GM21447 (cell line): ENCODE results near the gene PTPRCAP.
"Not testable (repeated sequence)": the region's sequence is repeated elsewhere in the genome, so short reads cannot be mapped to it uniquely, and the experiment has no call there.

Experiments
- ATAC-seq: cut with Tn5 transposase; IDR thresholded peaks from one replicate; pipeline ENCODE4 v1.9.1; 2021; ENCODE audit not compliant: unreplicated experiment

Gene PTPRCAP

DNA sequence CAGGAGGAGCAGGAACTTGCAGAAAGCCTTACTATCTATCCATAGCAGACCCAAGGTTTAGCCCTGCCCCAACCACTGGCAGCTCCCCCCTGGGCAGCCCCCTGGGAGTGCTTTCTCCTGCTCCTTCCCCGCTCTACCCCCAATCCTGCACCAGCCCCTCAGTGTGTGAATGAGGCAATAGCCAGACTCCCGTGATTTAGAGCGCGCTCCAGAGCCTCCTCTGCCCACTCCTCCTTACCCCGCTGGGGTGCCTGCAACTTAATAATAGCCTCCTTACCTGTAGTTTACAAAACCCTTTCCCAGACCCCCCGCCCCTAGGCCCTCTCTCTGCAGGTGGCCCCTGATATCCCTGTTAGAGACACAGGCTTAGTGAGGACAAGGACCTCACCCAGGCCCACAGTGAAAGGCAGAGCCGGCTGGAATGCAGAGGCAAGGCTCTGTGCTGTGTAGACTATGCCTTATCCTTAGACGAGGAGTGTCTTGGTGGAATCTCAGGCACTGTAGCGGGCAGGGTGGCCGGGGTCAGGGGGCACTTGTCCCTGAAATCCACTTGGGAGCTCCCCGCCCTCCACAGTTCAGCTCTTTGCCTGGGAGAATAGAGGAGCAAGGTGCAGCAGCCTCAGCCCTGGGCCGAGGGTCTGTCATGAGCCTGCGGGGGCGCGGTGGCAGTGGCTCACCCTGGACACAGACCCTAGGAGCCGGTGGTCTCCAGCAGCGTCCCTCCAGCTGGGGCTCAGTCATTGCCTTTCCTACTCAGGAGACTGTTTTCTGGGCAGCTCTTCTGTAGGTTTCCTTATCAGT lies 26.3 kb downstream of the PTPRCAP start:
- ATAC-seq = no peak

DNA sequence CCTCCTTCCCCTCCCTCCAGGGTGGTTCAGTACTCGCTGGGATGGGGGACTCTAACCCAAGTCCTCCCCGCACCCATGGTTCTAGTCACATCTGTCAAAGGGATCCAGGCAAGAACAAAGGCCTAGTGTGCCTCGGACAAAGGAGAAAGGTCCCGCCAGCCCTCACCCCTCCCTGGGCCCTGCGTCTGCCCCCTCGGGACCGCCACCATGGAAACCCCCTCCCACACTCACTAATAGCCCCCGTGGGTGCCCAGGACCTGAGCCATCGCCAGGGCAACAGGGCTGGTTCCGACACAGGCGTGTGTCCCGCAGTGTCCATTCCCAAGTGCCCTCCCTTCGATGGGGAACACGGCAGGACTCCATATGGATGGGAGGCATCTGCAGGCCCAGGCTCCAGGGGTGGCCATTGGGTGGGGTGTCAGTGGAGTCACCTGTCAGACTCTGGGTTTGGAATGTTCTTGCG lies 27.1 kb downstream of the PTPRCAP start:
- no peak for ATAC-seq

DNA sequence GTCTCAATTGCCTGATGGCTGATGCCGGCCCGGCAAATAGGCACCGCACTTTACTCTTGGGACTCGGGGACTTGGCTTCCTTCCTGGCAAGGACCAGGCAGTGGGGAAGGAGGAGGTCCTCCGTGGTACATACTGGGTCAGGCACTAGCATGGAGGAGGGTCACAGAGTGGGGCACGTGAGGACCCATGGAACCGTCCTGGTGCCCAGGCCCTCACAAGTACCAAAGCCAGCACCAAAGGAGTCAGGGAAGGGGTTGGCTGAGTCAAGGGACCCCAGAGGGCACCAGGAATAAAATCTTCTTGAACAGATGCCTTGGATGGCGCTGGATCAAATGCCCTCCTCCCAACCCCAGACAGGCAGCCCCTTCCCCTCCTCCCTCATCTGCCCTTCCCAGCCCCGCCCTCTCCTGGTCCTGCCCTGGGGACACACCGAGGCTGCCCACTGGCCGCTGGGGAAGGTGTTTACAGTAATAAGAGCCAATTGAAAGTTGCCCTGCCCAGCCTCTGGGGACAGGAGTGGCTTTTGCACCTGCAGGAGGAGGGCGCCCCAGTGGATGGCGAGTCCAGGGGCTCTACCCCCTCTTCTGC lies 27.6 kb downstream of the PTPRCAP start:
- ATAC-seq = no peak

DNA sequence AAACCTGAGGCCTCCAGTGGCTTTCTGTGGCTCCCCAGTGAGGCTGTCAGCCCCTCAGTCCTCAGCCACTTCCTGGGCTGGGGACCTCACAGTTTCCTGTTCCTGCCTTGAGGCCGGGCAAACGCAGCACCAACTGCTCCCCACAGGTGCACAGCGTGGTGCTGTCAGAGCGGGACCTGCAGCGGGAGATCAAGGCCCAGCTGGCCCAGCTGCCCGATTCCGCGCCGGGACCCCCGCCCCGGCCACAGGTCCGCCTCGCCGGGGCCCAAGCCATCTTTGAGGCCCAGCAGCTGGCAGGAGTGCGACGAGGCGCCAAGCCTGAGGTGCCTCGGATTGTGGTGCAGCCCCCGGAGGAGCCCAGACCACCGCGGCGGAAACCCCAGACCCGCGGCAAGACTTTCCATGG lies 28.2 kb downstream of the PTPRCAP start:
- no peak for ATAC-seq

DNA sequence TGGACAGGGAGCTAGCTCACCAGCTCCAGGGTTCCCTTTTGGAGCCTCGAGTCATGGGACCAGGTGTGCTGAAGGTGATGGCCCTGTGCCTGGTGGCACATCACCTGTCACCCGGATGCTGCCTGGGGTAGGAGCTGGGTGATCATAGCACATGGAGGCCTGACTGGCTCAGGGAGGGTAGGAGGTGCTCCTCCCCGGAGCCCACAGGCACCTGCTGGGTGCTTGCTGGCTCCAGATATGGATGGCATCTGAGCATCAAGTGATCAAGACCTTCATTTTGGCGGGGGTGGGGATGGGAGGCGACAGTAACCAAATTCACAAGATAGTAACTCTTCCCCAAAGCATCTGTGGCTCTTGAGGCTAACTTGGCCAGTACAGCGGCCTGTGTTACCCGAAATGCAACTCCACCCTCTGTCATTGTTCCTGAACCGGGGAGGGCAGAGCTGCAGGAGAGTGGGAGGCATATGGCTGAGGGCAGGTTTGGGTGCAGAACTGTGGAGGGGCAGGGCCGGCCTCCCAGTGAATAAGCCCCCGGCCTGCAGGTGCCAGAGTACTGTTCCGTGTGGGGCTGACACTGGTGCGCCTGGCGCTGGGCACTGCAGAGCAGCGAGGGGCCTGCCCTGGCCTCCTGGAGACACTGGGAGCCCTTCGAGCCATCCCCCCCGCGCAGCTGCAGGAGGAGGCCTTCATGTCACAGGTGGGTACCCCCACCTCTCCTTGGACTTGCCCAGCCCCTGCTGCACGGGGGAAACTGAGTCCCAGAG lies 28.9 kb downstream of the PTPRCAP start:
- no peak for ATAC-seq

DNA sequence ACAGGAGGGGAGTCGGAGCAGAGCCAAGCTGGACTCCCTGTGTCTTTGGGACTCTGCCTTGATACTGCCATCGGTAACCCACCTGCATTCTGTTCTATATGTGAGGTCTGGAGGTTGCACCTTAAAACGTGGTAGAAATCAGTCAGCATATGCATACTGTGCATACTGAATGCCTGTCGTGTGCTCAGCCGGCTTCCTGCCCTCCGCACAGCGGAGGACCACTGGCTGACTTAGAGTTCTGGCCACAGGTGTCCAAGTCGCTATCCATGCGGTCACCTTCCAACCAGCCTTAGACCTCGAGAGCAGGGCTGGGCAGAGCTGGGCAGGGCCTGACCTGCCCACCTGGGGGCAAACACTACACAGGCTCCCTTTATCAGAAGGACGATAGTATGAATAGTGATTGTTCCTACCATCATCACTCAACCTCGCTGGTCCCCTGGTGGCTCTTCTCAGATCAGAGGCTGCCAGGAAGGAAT lies 29.8 kb downstream of the PTPRCAP start:
- ATAC-seq = no peak

DNA sequence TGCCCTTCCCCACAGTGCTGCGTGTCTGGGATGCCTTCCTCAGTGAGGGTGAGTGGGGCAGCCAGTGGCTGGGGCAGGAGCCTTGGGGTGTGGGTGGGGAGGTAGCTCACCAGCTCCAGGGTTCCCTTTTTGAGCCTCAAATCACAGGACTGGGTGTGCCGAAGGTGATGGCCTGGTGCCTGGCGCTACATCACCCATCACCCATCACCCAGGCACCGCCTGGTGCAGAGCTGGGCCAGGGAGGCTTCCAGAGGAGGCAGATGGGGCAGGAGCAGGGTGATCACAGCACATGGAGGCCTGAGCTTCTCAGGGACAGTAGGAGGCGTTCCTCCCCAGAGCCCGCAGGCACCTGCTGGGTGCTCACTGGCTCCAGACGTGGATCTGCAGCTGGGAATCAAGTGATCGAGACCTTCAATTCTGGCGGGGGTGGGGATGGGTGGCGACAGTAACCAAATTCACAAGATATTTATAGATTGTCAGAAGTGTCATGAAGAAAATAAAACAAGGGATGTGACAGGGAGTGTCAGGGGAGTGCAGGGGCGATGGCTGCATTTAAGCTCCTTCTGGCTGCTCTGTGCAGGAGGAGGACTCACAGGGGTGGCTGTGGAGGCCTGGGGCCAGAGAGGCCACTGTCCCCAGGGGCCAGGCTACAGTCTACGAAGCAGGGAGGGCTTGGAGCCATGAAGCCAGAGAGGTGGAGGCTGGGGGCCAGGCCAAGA lies 30.4 kb downstream of the PTPRCAP start:
- ATAC-seq = no peak

DNA sequence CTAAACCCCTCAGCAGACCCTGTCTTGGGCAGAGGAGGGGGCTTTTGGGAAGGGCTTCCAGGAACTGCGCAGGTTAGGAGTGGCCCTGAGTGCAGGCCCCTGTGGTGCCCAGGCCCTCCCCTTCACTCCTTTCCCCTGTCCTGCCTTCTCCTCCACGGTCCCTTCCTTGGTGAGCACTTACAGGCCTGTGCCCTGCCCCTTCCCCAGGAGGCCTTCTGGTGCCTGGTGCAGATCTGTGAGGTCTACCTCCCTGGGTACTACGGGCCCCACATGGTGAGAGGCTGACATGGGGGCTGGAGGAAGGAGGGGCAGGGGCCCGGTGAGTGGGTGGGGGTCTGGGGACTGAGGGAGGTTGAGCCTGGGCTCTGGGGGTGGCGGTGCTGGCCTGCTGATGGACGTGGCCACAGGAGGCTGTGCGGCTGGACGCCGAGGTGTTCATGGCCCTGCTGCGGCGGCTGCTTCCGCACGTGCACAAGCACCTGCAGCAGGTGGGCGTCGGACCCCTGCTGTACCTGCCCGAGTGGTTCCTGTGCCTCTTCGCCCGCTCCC lies 31.0 kb downstream of the PTPRCAP start:
- no peak for ATAC-seq

DNA sequence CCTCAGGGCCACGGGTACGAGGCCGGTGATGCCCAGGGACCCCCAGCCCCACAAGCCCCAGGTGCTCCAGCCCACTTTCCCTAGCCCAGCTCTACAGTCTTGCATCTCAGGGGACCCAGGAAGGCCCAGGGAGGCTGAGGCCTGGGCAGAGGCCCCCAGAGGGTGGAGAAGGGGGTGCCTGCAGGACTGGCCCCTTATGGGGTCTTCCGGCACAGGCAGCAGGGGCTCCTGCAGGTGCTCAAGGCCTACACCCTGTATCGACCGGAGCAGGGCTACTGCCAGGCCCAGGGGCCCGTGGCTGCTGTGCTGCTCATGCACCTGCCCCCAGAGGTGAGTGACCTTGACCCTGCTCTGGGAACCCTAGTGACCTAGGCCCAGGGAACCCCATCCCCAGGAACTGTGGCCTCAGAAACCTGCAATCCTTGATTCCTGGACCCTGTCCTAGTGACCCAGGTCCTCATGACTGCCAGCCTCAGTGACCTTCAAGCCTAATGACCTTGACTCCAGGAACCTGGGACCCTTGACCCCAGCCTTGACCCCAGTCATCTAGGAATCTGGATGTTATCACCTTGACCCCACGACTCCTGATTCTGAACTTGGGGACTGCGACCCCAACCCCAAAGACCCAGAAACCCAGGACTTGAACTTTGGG lies 31.7 kb downstream of the PTPRCAP start:
- ATAC-seq = no peak

DNA sequence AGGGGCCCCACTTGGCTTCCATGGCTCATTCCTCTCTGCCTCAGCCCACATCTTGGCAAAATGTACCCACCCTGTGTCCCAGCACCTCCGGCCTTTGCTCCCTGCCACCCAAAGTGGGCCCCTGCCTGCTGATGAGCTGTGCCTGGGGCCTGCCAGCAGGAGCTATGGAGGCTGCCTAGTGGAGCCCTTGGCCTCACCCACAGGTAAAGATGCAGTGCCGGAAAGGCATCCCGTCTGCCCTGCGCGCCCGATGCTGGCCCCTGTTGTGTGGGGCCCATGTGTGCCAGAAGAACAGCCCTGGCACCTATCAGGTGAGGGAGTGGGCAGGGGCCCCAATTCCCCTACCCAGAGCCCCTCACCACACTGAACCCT lies 32.3 kb downstream of the PTPRCAP start:
- ATAC-seq = no peak

DNA sequence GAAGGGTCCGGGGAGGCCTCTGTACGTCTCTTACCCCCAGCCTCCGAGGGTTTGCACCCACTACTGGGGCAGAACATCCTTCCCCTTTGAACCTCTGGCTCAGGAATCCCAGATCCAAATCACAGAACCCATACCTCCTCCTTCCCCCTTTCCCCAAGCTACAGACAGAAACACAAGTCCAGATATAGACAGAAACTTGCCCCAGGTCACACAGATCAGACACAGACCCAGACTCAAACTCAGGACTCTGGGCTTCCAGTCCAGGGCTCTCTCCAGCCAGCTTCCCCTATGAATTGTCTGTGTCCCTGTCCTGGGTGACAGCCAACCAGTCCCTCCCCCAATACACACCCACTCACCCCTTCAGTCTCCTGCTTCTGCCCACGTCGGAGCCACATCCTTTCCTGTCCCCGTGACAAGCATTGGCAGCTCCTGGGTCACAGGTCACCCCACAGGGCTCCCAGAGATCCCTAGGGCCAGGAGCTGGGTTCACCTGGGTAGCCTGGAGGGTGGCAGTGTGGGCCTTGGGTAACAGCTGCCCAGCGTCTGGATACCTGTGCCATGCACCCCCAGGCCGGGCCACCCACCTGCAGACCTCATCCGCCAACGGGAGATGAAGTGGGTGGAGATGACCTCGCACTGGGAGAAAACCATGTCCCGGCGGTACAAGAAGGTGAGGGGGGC lies 32.8 kb downstream of the PTPRCAP start:
- ATAC-seq = no peak

DNA sequence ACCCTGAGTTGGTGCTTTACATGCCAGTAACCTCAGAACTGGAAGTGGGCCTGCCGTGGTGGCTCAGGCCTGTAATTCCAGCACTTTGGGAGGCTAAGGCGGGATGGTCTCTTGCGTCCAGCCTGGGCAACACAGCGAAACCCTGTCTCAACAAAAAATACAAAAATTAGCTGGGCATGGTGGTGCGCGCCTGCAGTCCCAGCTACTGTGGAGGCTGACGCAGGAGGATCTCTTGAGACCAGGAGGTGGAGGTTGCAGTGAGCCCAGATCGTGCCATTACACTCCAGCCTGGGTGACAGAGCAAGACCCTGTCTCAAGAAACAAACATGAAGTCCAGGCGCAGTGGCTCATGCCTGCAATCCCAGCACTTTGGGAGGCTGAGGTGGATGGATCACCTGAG lies 34.4 kb downstream of the PTPRCAP start:
- not testable (repeated sequence) for ATAC-seq

DNA sequence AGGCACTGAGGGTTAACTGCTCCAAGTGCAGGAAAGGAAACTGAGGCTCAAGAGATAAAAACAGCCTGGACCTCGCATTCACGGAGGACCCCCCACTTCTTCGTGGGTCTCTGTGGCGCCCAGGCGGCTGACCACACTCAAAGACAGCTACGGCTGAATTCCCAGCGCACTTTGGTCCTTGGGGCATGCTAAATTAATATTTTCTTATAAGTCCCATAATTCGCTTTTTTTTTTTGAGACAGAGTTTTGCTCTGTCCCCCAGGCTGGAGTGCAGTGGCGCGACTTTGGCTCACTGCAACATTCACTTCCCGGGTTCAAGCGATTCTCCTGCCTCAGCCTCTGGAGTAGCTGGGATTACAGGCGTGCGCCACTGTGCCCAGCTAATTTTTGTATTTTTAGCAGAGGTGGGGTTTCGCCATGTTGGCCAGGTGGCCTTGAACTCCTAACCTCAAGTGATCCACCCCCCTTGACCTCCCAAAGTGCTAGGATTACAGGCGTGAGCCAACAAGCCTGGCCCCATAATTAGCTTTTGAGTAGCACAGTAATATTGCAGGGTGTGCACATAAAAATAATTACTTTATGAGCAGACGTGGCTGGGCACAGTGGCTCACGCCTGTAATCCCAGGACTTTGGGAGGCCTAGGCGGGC lies 35.2 kb downstream of the PTPRCAP start:
- not testable (repeated sequence) for ATAC-seq

DNA sequence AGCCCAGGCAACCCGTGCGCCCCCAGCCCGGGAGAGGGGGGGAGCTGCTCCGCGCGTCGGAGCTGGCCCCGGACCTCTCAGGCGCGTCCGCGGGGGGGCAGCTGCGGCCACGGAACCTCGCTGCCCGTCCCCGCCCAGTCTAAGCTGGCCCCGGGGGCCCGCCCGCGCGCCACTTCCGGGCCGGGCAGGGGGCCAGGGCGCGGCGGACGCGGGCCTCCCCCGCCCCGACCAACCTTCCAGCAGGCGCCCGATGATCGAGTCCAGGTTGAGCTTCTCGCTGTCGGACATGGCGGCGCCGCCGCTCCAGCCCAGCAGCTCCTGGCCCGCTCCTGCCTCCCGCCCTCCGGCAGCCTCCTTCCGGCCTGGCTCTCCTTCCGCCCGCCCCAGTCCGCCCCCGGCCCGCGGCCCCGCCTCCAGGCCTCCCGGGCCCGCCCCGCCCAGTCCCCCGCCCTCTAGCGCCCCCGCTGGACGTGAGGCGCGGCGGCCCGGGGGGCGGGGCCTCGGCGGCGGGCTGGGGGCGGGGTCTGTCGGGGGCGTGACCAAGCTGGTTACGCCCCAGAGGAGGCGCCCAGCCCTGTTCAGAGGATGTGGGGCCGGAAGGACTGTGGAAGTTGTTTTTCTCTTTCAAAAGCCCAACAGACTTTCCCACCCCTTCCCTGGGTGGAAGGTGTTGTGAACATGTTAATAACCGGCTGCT lies 35.8 kb downstream of the PTPRCAP start, which contains the start of gene PPP1CA:
Gene PPP1CA (minus strand): TSS at position 364 of the 697 bp plus-strand sequence. CDS start 76 bp downstream, at position 288.
- ATAC-seq = peak; percentile 44

DNA sequence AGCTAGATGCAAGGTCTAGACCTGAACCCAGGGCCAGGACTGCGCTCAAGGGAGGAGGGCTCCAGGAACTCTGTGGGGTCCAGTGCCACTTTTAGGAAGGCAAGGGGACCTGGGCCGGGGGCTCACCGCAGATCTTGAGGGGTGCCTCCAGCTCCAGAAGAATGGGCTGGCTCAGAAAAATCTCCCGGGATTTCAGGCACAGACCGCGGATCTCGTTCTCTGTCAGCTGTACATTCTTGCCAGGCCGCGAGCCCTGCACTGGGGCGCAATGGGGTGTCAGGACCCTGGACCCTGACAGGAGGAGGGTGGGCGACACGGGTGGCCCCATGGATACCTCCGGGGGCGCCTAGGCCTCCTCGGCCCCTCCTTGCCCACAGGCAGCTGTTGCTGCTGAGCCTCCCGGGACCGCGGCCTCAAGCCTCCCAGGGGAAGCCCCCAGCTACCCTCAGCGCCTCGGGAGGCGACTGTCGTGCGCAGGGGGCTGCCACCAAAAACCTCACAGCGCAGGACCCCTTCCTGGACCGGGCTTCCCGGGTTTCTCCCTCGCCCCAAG lies 36.5 kb downstream of the PTPRCAP start:
- peak; percentile 2 for ATAC-seq

DNA sequence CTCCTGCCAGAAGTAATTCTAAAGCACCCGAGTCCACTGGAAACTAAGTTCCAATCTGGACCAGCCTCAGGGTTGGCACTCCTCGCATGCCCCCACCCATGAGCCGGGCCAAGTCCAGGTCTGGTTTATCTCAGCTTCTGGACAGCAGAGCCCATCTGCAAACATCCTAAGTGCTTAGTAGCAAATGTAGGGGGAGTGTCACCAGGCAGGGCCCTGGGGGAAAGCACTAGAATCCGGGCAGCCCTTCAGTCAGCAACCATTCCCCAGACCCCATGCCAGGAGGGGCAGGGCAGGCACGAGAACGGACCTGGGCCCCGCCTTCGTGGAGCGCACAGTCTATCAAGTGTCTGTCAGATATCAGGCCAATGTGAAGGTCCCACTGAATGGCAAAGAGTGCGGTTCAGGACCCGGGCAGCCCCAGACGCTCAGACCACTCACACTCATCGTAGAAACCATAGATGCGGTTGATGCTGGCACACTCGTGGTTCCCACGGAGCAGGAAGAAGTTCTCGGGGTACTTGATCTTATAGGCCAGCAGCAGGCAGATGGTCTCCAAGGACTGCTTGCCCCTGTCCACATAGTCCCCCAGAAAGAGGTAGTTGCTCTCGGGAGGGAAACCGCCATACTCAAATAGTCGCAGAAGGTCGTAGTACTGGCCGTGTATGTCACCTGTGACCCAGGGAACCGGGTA lies 37.1 kb downstream of the PTPRCAP start:
- no peak for ATAC-seq

DNA sequence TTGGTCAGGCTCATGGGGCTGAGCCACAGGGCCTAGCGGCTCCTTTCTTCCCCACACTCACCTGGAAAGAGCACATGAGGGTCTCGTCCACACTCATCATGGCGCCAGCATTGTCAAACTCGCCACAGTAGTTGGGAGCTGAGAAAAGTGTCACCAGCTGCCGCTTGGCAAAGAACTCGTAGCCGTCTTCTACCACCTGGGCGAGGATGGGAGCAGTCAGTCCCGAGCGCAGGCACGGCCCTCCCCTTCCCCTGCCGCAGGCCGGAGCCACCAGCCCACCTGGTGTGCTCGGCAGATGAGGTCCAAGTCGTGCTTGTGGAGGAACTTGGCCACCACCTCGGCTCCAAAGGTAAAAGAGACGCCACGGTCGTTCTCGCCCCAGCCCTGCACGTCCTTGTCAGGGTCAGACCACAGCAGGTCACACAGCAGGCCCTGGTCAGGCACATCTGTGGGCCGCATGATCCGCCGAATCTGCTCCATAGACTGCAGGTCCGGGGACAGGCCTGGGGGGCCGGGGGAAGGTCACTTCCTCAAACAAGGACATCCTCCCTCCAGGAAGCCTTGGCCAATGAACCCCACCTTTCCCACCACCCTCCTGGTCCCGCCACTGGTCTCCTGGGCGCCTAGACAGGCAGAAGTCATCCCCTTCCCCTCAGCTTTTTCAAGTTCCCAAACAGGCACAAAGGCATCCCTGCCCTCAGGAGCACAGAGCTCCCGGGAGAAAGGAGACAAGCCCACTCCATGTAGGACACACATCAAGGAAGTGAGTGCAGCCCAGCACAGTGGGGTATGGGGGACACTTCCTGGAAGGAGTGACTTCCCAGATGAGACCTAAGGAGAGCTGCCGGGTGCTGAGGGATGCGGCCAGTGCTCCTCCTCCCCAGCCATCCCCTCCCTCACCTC lies 38.6 kb downstream of the PTPRCAP start:
- no peak for ATAC-seq
